Raji (cell line): ENCODE data around the gene DGKA.

Experiments
- POLR2A ChIP-seq: IDR thresholded peaks from 2 replicates; pipeline ENCODE4 v1.6.1; 2011; ENCODE audit warnings: low read depth, low read length, control low read depth; ENCODE audit not compliant: insufficient read depth

The DGKA gene

DNA sequence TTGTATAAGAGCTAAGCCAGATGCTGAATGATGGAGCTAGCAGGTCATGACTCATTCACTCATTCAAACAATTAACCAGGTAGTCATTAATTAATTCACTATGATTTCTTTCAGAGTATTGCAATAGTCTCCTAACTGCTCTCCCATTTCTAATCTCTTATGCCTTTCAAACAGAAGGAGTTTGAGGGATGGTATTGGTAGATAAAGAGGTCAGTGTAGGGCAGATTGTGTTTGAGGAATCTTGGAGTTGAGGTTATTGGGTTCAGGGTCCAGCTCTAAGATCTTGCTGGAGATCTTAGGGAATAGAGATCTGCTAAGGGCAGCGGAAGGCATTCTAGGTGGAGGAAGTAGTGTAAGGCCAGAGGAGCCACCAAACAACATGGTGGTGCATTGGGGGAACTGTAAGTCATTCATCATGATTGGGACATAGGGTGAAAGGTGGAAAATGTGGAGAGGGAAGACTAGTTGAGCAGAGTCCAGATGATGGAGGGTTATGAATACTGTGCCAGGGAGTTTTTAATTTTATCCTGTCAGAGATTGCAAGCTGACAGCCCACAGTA is 11.7 kb downstream of the DGKA start:
- no peak for TF ChIP-seq POLR2A

DNA sequence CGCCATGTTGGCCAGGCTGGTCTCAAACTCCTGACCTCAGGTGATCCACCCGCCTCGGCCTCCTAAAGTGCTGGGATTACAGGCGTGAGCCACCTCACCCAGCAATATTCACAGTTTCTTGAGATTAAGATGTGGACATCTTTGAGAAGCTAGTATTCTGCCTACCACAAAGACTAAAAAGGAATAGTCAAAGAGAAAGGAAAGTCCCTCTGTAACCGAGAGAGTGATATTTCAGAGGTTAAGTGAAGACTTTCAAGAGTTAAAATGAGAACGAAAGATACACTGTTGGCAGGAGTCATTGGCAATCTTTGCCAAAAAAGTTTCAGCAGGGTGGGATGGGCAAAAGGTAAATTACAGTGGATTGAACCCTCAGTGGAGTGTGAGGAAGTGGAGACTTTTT is 15.6 kb downstream of the DGKA start:
- no peak for TF ChIP-seq POLR2A

DNA sequence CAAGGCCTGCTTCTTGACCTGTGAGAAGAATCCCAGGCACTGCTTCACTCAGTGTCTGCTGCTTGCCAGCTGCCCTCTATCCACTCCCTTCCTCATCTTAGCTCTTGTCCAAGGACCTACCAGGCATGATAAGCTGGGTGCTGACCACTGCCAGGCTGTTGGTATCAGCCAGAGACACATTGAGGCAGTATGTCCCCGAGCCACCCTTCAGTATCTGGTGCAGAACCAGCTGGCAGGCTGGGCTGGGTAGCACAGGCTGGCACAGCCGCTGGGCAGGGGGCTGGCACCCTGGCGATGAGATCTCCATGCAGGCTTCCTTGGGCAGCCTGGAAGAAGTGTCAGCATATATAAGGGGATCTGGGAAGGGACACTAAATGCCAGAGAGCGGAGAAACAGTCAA is 24.4 kb downstream of the DGKA start:
- TF ChIP-seq POLR2A, result no peak

DNA sequence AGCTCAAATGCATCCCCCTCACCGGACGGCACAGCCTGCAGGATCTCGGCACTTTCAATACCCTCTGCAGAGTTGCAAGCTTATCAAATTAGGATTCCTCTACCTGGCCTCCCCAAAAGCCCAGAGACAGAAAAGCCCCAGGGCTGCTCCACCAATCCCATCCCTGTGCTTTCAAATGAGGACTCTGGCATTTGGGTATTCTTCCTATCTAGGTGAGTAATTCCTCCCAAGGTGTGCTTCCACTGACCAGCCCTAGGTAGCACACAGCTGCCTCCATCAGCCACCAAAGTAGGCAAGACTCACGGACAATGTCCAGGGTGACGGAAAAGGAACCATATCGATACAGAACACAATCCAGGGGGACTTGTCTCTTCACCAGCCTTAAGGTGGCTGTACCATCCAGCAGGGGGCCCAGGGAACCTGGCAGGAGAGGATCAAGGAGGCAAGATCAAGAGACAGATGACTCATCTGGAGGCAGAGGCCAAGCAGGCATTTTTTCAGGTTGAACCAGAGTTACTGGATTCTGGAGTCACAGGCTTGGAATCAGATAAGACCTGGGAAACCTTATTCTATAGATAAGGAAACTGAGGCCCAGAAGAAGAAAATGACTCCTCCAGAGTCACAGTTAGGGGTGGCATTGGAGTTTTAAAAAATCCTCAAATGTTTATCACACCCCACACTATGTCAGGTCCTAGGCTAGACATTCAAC is 25.0 kb downstream of the DGKA start:
- TF ChIP-seq POLR2A, result no peak

DNA sequence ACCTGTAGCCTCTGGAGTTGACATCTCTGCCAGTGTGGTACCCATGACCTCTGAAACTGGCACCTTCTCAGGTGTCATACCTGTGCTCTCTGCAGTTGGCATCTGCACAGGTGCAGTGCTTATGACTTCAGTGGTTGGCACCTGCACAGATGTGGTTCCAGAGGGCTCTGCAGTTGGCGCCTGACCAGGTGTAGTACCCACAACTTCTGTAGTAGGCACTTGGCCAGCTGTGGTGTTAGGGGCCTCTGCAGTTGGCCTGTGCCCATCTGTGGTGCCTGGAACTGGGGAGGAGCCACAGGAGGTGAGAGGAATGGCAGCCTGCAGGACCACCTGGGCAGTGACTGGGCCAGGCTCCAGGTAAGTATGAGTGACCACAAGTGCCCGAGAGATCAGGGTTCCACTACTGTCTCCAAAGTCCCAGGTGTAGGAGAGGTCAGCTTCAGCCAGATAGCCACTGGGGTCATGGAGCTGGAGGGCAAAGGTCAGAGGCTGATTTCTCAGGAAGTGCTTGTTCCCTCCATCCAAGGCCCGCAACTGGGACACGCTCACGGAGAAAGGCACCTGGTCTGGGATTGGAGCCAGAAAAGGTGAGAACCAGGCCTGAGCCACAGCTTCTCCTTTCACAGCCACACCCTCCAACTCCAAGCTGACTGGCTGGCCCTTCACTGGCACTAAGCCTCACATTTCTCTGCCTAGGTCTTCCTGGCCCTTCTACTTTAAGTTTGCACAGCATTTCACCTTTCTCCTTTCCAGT is 26.3 kb downstream of the DGKA start:
- no peak for TF ChIP-seq POLR2A

DNA sequence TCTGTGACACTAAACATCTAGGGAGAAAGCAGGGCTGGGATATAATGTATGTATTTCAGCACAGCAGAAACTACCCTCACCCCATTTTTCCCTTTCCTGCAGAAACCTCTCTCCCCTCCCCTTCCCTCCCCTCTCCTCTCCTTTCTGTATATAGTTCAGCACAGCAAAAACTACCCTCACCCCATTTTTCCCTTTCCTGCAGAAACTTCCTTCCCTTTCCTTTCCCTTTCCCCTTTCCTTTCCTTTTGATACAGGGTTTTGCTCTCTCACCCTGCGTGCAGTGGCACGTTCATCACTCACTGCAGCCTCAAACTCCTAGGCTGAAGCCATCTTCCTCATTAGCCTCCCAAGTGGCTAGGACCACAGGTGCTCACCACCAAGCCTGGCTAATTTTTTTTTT is 32.8 kb downstream of the DGKA start:
- TF ChIP-seq POLR2A, result no peak

DNA sequence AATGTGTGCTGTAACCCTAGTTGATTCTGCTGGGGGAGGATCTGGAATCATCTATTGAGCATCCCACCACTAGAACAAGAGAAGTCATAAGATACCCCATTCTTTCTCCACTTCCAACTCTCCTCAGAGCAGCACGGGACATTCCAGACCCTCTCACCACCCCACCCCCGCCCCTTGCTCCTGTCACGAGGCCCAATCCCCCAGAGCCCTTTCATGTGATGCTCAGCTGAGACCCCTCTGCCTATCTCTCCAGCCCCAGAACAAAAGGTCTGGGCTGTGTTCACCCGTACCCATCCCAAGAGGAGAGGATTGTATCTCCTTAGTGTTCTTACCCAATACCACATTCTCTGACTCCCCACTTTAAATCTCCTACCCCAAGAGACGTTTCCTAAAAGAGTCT is 34.3 kb downstream of the DGKA start:
- no peak for TF ChIP-seq POLR2A

DNA sequence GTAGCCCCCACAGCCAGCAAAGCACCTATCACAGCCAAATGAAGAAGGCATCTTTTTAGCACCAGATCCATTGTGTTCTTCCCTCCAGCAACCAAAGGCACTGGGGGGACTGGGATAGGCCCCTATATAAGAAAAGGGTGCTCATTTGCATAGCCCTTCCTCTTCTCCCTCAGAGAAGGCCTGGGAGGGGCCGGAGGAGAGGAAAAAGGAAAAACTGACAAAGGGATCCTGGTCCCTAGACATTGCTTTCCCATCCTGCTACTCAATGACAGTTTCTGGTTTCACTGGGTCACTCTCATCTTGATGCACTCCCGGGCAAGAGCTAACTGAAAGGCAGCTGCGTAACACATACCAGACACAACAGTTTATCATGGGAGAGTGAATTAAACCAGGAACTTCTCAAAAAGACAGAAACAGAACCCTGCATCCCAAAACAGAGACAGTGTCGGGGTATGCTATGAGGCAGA is 35.0 kb downstream of the DGKA start, which contains the start of gene PMEL:
PMEL (minus strand) TSS at position 102 of the 467 bp plus-strand sequence; CDS start at position 71, 31 bp downstream.
- no peak for TF ChIP-seq POLR2A

DNA sequence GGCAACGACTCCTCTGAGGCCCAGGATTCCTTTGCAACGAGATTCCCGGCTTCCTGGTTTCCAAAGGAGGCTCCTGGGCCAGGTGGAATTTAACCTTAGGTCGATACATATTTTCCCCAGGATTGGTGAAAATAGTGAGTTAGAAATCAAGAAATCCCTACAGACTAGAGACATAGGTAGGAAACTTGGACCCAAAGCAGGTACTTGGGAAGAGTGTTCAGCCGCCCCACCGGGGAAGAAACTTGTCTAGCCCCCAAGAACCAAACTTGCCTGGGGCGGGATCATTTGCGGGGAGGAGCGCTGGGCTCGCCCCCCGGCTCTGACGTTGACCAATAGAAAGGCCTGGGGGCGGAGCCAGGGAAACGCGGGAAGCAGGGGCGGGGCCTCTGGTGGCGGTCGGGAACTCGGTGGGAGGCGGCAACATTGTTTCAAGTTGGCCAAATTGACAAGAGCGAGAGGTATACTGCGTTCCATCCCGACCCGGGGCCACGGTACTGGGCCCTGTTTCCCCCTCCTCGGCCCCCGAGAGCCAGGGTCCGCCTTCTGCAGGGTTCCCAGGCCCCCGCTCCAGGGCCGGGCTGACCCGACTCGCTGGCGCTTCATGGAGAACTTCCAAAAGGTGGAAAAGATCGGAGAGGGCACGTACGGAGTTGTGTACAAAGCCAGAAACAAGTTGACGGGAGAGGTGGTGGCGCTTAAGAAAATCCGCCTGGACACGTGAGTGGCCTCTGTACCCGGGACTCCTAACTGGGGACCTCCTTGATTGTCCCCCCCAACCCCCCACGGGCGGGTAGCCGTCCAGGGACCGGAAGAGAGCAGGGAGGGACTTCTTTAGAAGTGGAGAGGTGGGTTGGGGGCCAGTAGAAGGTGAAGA is 35.7 kb downstream of the DGKA start, which contains the start of gene CDK2:
CDK2 (plus strand) TSS at position 423 of the 874 bp plus-strand sequence; CDS start at position 602, 179 bp downstream.
- peak; percentile 88 for TF ChIP-seq POLR2A

DNA sequence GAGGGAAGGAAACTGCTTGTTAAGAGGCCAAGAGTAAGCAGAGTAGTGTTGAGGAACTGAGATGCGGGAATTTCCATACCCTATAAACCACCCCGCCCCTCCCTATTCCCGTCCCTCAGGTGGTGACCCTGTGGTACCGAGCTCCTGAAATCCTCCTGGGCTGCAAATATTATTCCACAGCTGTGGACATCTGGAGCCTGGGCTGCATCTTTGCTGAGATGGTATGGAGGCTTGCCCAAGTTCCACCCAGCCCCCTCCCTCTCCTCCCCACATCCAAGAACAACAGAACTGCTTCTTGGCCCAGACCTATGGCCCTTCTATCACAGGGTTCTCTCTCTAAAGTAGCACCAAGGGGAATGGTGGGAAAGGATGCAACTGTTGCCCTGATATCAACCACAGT is 38.4 kb downstream of the DGKA start:
- no peak for TF ChIP-seq POLR2A

DNA sequence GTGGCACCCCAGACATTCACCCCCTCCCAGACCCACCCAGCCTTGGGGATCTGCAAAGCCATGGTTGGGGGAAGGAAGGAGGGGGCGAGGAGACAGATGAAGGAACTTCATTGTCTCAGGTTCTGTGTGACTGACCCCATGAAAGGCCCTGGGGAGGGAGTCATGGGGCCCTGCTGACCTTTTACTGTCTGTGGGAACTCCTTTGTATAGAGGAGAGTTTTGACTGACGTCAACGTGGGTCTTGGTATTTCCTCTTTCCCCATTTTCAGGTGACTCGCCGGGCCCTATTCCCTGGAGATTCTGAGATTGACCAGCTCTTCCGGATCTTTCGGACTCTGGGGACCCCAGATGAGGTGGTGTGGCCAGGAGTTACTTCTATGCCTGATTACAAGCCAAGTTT is 39.8 kb downstream of the DGKA start:
- TF ChIP-seq POLR2A, result no peak

DNA sequence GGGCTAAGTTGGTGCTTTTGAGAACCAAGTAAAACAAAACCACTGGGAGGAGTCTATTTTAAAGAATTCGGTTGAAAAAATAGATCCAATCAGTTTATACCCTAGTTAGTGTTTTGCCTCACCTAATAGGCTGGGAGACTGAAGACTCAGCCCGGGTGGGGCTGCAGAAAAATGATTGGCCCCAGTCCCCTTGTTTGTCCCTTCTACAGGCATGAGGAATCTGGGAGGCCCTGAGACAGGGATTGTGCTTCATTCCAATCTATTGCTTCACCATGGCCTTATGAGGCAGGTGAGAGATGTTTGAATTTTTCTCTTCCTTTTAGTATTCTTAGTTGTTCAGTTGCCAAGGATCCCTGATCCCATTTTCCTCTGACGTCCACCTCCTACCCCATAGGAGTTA is 41.1 kb downstream of the DGKA start:
- TF ChIP-seq POLR2A, result no peak

DNA sequence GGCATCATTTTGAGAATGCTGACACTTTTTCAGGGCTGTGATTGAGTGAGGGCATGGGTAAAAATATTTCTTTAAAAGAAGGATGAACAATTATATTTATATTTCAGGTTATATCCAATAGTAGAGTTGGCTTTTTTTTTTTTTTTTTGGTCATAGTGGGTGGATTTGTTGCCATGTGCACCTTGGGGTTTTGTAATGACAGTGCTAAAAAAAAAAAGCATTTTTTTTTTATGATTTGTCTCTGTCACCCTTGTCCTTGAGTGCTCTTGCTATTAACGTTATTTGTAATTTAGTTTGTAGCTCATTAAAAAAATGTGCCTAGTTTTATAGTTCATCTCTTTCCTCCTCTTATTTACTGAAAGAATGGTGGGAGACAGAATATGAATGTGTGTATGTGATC is 41.5 kb downstream of the DGKA start:
- TF ChIP-seq POLR2A, result no peak

DNA sequence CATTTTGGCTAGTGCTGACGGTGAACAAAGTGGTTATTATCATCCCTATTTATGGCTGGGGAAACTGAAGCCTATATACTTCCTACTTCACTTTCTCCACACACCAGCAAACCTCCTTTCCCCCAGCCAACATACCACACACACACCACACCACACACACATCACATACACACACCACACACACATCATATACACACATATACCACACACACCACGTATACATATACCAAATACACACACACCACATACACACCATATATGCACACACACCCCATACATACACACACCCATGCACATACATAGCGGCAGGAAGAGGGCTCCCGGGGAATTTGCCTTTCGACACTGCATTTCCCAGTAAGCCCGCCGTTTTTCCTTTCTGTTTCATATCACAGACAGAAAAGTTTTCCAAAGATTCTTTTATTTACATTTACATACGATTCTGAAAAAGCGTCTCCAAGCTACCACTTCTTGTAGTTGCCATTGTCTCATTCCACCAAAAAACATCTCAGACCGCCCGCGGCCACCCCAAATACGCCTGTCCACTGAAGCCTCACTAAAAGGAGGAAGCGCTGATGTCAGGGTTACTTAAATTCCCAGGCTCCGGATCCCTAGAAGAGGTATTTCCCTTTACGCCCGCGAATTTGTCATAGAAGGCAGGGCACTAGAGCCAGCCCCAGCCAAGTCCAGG is 42.1 kb downstream of the DGKA start:
- no peak for TF ChIP-seq POLR2A
